OCI-LY1 (cell line): ENCODE measurements around the gene EFCAB13.

Source experiments
- H2AFZ ChIP-seq: fragments of 200-600 bp; sonication (generic), shearing (Covaris generic); 2 replicates; pipeline ENCODE4 v1.6.0; 2014; ENCODE audit warnings: antibody characterized with exemption, mild to moderate bottlenecking, low read length
- H3F3A ChIP-seq: fragments of 200-600 bp; sonication (generic), shearing (Covaris generic); 2 replicates; pipeline ENCODE4 v1.6.0; 2014; ENCODE audit warnings: mild to moderate bottlenecking, antibody characterized with exemption, low read length, moderate library complexity; ENCODE audit not compliant: insufficient read depth
- H3K27ac ChIP-seq: fragments of 200-600 bp; sonication (generic); 2 replicates; pipeline ENCODE4 v1.5.1; 2014; ENCODE audit warnings: low read length, mixed run types, mild to moderate bottlenecking, low read depth; ENCODE audit not compliant: poor library complexity, severe bottlenecking
- H3K27me3 ChIP-seq: fragments of 200-600 bp; sonication (generic); 2 replicates; pipeline ENCODE4 v1.6.0; 2014; ENCODE audit warnings: antibody characterized with exemption, mild to moderate bottlenecking, low read length, moderate library complexity; ENCODE audit not compliant: insufficient read depth
- H3K36me3 ChIP-seq: fragments of 200-600 bp; sonication (generic); 2 replicates; pipeline ENCODE4 v1.6.1; 2014; ENCODE audit warnings: mild to moderate bottlenecking, antibody characterized with exemption, low read length, moderate library complexity, mixed read lengths; ENCODE audit not compliant: insufficient read depth
- H3K4me1 ChIP-seq: fragments of 200-600 bp; sonication (generic); 2 replicates; pipeline ENCODE4 v1.5.1; 2014; ENCODE audit warnings: mild to moderate bottlenecking, low read length, moderate library complexity; ENCODE audit not compliant: insufficient read depth, severe bottlenecking
- H3K4me2 ChIP-seq: fragments of 200-600 bp; sonication (generic), shearing (Covaris generic); 2 replicates; pipeline ENCODE4 v1.6.1; 2014; ENCODE audit warnings: low read length
- H3K4me3 ChIP-seq: fragments of 200-600 bp; sonication (generic); 2 replicates; pipeline ENCODE4 v1.5.1; 2014; ENCODE audit warnings: low read length, low read depth, mild to moderate bottlenecking, mixed read lengths; ENCODE audit not compliant: poor library complexity, severe bottlenecking
- H3K79me2 ChIP-seq: fragments of 200-600 bp; shearing (Covaris generic); 2 replicates; pipeline ENCODE4 v1.6.1; 2016; ENCODE audit warnings: mixed run types, low read length, mixed read lengths; ENCODE audit not compliant: insufficient read depth
- H3K9ac ChIP-seq: fragments of 200-600 bp; sonication (generic), shearing (Covaris generic); 2 replicates; pipeline ENCODE4 v1.6.1; 2014; ENCODE audit warnings: mild to moderate bottlenecking, low read length, mixed read lengths
- H3K9me2 ChIP-seq: fragments of 200-600 bp; sonication (generic), shearing (Covaris generic); 2 replicates; pipeline ENCODE4 v1.6.1; 2014; ENCODE audit warnings: low read depth, mild to moderate bottlenecking, low read length, mixed read lengths
- H3K9me3 ChIP-seq: fragments of 200-600 bp; shearing (Covaris generic); 2 replicates; pipeline ENCODE4 v1.6.1; 2014; ENCODE audit warnings: low read length, mixed read lengths
- H4K20me1 ChIP-seq: fragments of 200-600 bp; sonication (generic), shearing (Covaris generic); 2 replicates; pipeline ENCODE4 v1.6.0; 2016; ENCODE audit warnings: mild to moderate bottlenecking, low read length; ENCODE audit not compliant: insufficient read depth
- CTCF ChIP-seq: fragments of 200-600 bp; sonication (generic), shearing (Covaris generic); IDR thresholded peaks from 2 replicates; pipeline ENCODE4 v1.5.1; 2017; ENCODE audit warnings: mild to moderate bottlenecking, antibody characterized with exemption, low read length, moderate library complexity, mixed read lengths
- EZH2 ChIP-seq: fragments of 200-600 bp; sonication (generic), shearing (Covaris generic); IDR thresholded peaks from 2 replicates; pipeline ENCODE4 v1.8.0; 2017; ENCODE audit warnings: borderline replicate concordance, mixed run types, mild to moderate bottlenecking, antibody characterized with exemption, low read length, moderate library complexity, mixed read lengths

The EFCAB13 gene

GRCh38 chr17:47317119-47317518 is 6.6 kb upstream of the EFCAB13 start:
- no peak overlapping the region for H3K9ac ChIP-seq
- H3F3A ChIP-seq, result no peaks in the 10 kb centered on the region
- no peaks in the 10 kb centered on the region for H3K79me2 ChIP-seq
- H3K4me1 ChIP-seq, result peaks cover 3% of the 10 kb centered on the region
- H3K9me3 ChIP-seq, result 0 out of 2 replicates have a peak, but pooled peaks cover 6% of the 10 kb centered on the region
- TF ChIP-seq EZH2 (no peak), CTCF (no peak)
- no peaks in the 10 kb centered on the region for H3K27me3 ChIP-seq
- no peaks in the 10 kb centered on the region; the same call in 1 of the 2 replicates for H3K36me3 ChIP-seq
- H3K4me3 ChIP-seq, result no peak overlapping the region
- H3K9me2 ChIP-seq, result no peaks in the 10 kb centered on the region
- no peak overlapping the region for H3K27ac ChIP-seq
- H3K4me2 ChIP-seq, result no peak overlapping the region
- H4K20me1 ChIP-seq, result no peaks in the 10 kb centered on the region
- no peak overlapping the region for H2AFZ ChIP-seq

- Histone ChIP-seq H4K20me1 (no peaks in the 10 kb centered on the region), H3K9me2 (no peaks in the 10 kb centered on the region), H3K79me2 (no peaks in the 10 kb centered on the region), H3F3A (no peaks in the 10 kb centered on the region), H3K36me3 (no peaks in the 10 kb centered on the region; the same call in 1 of the 2 replicates), H3K4me2 (no peak overlapping the region), H3K27me3 (no peaks in the 10 kb centered on the region), H3K4me1 (peaks cover 10% of the 10 kb centered on the region), H3K4me3 (no peak overlapping the region), H2AFZ (no peak overlapping the region), H3K9ac (no peak overlapping the region), H3K27ac (no peak overlapping the region), H3K9me3 (0 out of 2 replicates have a peak, but pooled peaks cover 6% of the 10 kb centered on the region)
- TF ChIP-seq CTCF (peak; percentile 41; the same call in 1 of the 2 replicates), EZH2 (no peak)
These were observed 5.4 kb upstream of the EFCAB13 start for GRCh38 chr17:47318197-47318918.

DNA sequence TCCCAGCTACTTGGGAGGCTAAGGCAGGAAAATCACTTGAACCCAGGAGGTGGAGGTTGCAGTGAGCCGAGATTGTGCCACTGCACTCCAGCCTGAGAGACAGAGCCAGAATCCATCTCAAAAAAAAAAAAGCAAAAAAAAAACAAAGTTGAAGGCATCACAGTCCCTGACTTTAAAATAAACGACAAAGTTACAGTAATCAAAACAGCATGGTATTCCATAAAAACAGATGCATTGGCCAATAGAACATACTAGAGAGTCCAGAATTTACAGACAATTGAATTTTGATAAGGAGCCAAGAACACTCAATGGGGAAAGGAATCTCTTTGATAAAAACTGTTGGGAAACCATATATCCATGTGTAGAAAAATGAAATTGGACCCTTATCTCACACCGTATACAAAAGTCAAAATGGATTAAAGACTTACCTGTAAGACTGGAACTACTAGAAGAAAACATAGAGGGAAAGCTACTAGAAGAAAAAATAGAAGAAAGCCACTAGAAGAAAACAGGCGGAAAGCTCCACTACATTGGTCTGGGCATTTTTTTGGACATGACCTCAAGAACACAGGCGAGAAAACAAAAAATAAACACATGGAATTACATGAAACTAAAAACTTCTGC is 2.8 kb upstream of the EFCAB13 start:
- H3K27me3 ChIP-seq, result no peaks in the 10 kb centered on the region
- no peak overlapping the region for H3K9ac ChIP-seq
- 0 out of 2 replicates have a peak, but pooled peaks cover 6% of the 10 kb centered on the region for H3K9me3 ChIP-seq
- H3K9me2 ChIP-seq, result no peaks in the 10 kb centered on the region
- TF ChIP-seq CTCF (no peak), EZH2 (no peak)
- no peak overlapping the region for H3K4me3 ChIP-seq
- H3K79me2 ChIP-seq, result no peaks in the 10 kb centered on the region
- H3K4me1 ChIP-seq, result peaks cover 21% of the 10 kb centered on the region
- H3F3A ChIP-seq, result 0 out of 2 replicates have a peak, but pooled peaks cover 6% of the 10 kb centered on the region
- no peak overlapping the region for H3K4me2 ChIP-seq
- H4K20me1 ChIP-seq, result no peaks in the 10 kb centered on the region
- no peaks in the 10 kb centered on the region; the same call in 1 of the 2 replicates for H3K36me3 ChIP-seq
- H2AFZ ChIP-seq, result no peak overlapping the region
- no peak overlapping the region for H3K27ac ChIP-seq
